HEK293T (cell line): Measurements from ENCODE around the gene VPREB3.

Experiments
- CTCF ChIA-PET: fragments of 350-600 bp; formaldehyde crosslinking; extraction: SDS; loops from one replicate; lab custom pipeline; 2021; ENCODE audit warnings: antibody characterized with exemption, inconsistent platforms; lab: Yijun Ruan, JAX
- POLR2A ChIA-PET: fragments of 350-600 bp; formaldehyde crosslinking; extraction: SDS; loops from one replicate; lab custom pipeline; 2020; ENCODE audit warnings: antibody characterized with exemption, inconsistent platforms; lab: Yijun Ruan, JAX
- DNase-seq: peaks from one replicate; pipeline ENCODE4 v3.0.0; 2012; ENCODE audit warnings: mixed read lengths; ENCODE audit errors: extremely low spot score
- ARNT ChIP-seq: fragments of 450-650 bp; IDR thresholded peaks from 2 replicates; pipeline ENCODE4 v1.6.1; 2017; ENCODE audit warnings: mild to moderate bottlenecking
- BHLHE40 ChIP-seq: fragments of 450-650 bp; IDR thresholded peaks from 2 replicates; pipeline ENCODE4 v1.6.1; 2016; ENCODE audit warnings: mild to moderate bottlenecking, moderate library complexity, borderline replicate concordance
- CTBP1 ChIP-seq: fragments of 450-650 bp; IDR thresholded peaks from 2 replicates; pipeline ENCODE4 v1.6.1; 2016; ENCODE audit warnings: borderline replicate concordance
- ELF4 ChIP-seq: fragments of 450-650 bp; IDR thresholded peaks from 2 replicates; pipeline ENCODE4 v1.6.1; 2017; ENCODE audit warnings: antibody characterized with exemption
- FOXA1 ChIP-seq: fragments of 450-650 bp; IDR thresholded peaks from 2 replicates; pipeline ENCODE4 v1.6.1; 2016; ENCODE audit warnings: mild to moderate bottlenecking
- FOXK2 ChIP-seq: fragments of 450-650 bp; IDR thresholded peaks from 2 replicates; pipeline ENCODE4 v1.6.1; 2016; ENCODE audit warnings: mild to moderate bottlenecking
- FOXM1 ChIP-seq: fragments of 450-650 bp; IDR thresholded peaks from 2 replicates; pipeline ENCODE4 v1.6.1; 2017; ENCODE audit warnings: mild to moderate bottlenecking, borderline replicate concordance
- HDGF ChIP-seq: fragments of 450-650 bp; IDR thresholded peaks from 2 replicates; pipeline ENCODE4 v1.6.1; 2017; ENCODE audit warnings: antibody characterized with exemption, borderline replicate concordance
- L3MBTL2 ChIP-seq: fragments of 450-650 bp; conservative IDR thresholded peaks from 2 replicates; pipeline ENCODE4 v1.6.1; 2016; ENCODE audit warnings: mild to moderate bottlenecking
- LEF1 ChIP-seq: fragments of 450-650 bp; IDR thresholded peaks from 2 replicates; pipeline ENCODE4 v1.6.1; 2017; ENCODE audit warnings: mild to moderate bottlenecking, borderline replicate concordance
- NFRKB ChIP-seq: fragments of 450-650 bp; IDR thresholded peaks from 2 replicates; pipeline ENCODE4 v1.6.1; 2016; ENCODE audit warnings: mild to moderate bottlenecking, moderate library complexity
- SP1 ChIP-seq: fragments of 450-650 bp; IDR thresholded peaks from 2 replicates; pipeline ENCODE4 v1.6.1; 2017
- SUZ12 ChIP-seq: fragments of 450-650 bp; IDR thresholded peaks from 2 replicates; pipeline ENCODE4 v1.6.1; 2016; ENCODE audit warnings: mild to moderate bottlenecking
- TARDBP ChIP-seq: fragments of 450-650 bp; IDR thresholded peaks from 2 replicates; pipeline ENCODE4 v1.6.1; 2016
- ZNF384 ChIP-seq: fragments of 450-650 bp; IDR thresholded peaks from 2 replicates; pipeline ENCODE4 v1.6.1; 2016
- TF ChIP-seq, protein P1 (sequence below): fragments of 450-650 bp; IDR thresholded peaks from 2 replicates; pipeline ENCODE4 v1.6.1; 2016

VPREB3 gene

DNA sequence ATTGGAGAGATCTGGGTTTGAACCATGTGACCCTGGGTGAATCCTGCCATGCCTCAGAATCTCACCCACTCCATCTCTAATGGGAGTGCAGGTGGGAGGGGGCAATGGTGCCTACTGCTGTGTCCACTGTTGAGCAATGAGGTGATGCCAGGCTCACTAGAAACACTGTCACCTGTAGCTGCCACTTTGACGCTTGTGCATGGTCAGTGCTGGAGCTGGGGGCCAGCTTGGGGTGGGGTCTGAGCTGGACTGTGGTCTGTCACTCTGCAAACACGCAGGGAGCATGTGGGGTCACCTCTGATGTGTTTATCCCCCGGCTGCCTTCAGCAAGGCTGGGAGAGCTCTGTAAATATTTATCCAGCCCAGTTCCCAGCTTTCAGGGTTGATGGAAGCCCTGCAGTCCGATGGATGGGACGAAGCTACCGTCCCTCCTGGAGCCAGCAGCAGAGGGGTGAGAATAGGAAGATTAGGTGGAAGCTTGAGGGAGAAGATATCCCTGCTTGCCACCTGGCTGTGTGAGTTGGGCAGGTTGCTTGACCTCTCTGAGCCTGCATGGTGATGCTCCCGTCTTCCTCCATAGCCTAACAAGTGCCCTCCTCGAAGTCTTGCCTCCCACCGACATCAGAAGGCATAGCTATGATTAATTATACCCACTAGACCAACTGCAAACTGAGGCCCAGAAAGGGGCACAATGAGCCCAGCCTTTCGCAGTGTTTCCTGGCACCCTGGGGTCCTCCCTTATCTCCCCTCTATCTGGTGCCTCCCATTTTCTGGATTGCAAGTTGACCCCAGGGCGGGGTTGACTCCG lies 20.1 kb upstream of the VPREB3 start:
- DNase-seq: no peak
- ChIA-PET CTCF (interaction anchor here (0.6 to 1.2 kb wide), 3 partner anchors 11 to 83 kb away, joined by 3 to 4 read pairs (median 4); partner anchors contain the start of gene SLC2A11), POLR2A (interaction anchor here (0.6 to 3.3 kb wide), 5 partner anchors 12 to 120 kb away, joined by 3 to 23 read pairs (median 4); partner anchors contain the start of genes MIF, SLC2A11 and SMARCB1)
- TF ChIP-seq TARDBP (no peak), FOXA1 (no peak), L3MBTL2 (no peak), ELF4 (no peak), SP1 (no peak), LEF1 (no peak), ZNF384 (no peak), FOXK2 (no peak), FOXM1 (no peak), BHLHE40 (no peak), HDGF (no peak), ARNT (no peak), CTBP1 (no peak), NFRKB (no peak), SUZ12 (no peak)
- TF ChIP-seq, protein P1, sequence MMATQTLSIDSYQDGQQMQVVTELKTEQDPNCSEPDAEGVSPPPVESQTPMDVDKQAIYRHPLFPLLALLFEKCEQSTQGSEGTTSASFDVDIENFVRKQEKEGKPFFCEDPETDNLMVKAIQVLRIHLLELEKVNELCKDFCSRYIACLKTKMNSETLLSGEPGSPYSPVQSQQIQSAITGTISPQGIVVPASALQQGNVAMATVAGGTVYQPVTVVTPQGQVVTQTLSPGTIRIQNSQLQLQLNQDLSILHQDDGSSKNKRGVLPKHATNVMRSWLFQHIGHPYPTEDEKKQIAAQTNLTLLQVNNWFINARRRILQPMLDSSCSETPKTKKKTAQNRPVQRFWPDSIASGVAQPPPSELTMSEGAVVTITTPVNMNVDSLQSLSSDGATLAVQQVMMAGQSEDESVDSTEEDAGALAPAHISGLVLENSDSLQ: no peak

DNA sequence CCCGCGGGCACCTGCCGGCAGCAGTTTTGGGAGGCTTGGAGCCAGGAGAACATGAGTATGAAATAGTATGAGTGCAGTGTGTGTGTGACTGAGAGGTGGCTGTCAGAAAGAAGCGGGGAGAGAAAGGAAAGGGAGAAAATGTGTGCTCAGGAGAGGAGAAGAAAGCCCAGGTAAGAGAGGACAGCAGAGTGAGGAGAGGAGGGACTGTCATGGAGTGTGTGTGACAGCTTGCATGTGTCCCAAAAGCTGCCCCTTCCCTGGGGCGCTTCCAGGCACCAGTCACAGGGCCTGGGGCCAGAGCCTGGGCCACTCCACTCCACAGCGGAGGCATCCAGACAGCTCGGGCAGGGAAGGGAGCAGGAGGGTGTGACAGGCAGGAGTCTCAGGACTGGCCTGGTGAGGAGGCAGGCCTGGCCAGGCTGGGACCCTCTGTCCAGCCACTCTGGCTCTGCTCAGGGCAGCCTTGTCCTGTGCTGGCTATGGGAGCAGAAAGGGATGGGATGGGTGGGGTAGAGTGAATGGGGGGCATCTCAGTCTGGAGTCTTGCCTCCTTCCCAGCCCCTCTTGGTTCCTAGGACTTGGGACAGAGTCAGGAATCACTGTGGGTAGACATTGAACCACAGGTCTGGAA lies 19.4 kb upstream of the VPREB3 start:
- CTCF ChIA-PET: interaction anchor here (0.6 to 1.2 kb wide), 3 partner anchors 11 to 84 kb away, joined by 3 to 4 read pairs (median 4); partner anchors contain the start of gene SLC2A11
- TF ChIP-seq ARNT (no peak), BHLHE40 (no peak), SUZ12 (no peak)
- POLR2A ChIA-PET: interaction anchor here (2.6 to 3.3 kb wide), 2 partner anchors 12 to 84 kb away, joined by 16 to 23 read pairs; partner anchors contain the start of genes SLC2A11 and SMARCB1
- DNase-seq: no peak

DNA sequence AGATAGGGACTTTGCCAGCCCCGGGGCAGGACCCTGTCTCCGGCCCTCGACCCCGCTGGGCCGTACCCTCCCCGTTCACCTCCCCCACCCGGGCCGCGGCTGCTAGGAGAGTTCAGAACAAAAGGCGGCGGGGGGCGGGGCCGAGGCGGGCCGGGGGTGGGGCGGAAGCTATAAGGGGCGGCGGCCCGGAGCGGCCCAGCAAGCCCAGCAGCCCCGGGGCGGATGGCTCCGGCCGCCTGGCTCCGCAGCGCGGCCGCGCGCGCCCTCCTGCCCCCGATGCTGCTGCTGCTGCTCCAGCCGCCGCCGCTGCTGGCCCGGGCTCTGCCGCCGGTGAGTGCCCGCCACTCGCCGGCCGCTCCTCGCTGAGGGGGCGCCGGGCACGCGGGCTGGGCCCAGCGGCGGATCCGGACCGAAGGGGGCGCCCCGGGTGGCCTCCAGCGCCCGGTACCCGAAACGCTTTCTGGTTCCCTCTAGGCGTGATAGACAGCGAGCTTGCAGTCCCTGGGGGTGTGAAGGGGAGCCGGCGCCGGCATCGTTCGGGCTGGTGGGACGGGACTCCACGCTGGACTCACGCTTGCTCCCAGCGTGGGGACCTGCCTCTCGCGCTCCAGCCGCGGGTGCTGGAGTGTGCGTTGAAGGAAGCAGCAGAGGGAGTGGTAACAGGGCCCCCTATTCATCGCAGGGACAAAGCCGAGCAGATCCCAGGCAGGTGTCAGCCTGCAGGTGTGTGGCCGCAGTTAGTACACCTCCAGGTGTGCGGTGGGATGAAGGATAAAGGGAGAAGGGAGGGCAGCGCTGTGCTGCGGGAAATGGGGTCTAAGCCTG lies 18.6 kb upstream of the VPREB3 start, which contains the start of gene MMP11:
MMP11 (plus strand) TSS at position 201 of the 825 bp plus-strand sequence; CDS start at position 223, 22 bp downstream.
- DNase-seq: peak; percentile 70
- TF ChIP-seq HDGF (0 out of 2 replicates have a peak, but pooled peaks have one; percentile 32), SUZ12 (no peak), FOXA1 (no peak)
- ChIA-PET CTCF (no interaction called here), POLR2A (interaction anchor here (0.8 to 1.0 kb wide), 2 partner anchors 13 to 85 kb away, joined by 3 to 4 read pairs; partner anchors contain the start of gene SLC2A11)

DNA sequence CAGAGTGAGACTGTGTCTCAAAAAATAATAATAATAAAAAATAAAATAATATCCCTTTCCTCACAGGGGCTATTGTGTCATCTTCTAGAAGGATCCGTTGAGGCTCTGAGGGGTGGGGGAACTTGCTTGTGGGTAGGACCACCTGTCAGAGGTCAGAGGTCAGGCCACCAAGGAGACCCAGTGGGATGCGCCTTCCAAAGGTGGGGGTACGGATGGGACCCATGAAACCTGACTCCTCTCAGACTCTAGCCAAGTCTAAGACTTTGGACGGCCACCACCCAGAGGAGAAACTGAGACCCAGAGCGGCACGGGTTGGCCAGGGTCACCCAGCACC lies 18.1 kb upstream of the VPREB3 start:
- no peak for DNase-seq
- POLR2A ChIA-PET: interaction anchor here (0.8 to 1.0 kb wide), 2 partner anchors 13 to 85 kb away, joined by 3 to 4 read pairs; partner anchors contain the start of gene SLC2A11
- TF ChIP-seq HDGF (no peak), NFRKB (no peak), ZNF384 (no peak), ELF4 (no peak), FOXK2 (no peak), FOXM1 (no peak), LEF1 (no peak), ARNT (no peak), BHLHE40 (no peak), L3MBTL2 (no peak), SP1 (no peak), TARDBP (no peak), SUZ12 (no peak)
- TF ChIP-seq, protein P1: no peak
- CTCF ChIA-PET: interaction anchor here (0.7 kb wide), 1 partner anchor 1561 kb away, joined by 3 read pairs; no protein-coding TSS in a partner anchor

DNA sequence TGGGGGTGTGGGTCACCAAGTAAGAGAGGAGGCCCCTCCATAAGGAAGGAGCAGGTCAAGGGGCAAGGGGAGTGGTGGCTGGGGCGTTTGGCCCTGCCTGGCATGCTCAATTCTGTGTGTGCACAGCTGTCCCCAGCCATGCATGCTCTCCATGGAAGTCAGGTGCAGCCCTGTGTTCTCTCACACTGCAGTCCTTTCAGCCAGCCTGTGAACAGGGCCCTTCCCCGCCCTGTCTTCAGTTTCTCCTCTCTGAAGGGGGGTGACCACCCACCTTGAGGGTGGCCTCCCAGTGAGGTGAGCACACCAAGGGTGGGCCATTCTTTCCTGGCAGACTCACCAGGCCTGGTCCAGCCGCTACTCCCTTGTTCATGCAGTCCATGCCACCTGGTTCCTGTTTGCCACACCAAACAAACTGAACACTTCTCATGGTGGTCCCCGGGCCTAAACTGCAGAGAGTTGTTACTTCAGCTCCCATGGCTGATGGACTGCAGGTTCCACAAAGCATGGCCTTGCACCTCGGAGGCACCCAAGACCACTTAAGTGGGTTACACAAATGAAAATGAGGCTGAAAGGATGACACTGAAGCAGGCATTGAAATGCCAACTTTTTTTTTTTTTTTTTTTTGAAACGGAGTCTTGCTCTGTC lies 15.2 kb upstream of the VPREB3 start:
- no peak for TF ChIP-seq TARDBP
- TF ChIP-seq BHLHE40: no peak
- TF ChIP-seq FOXK2: no peak
- no peak for TF ChIP-seq ARNT
- no peak for TF ChIP-seq SP1
- TF ChIP-seq LEF1: no peak
- no peak for DNase-seq
- CTCF ChIA-PET: interaction anchor here (0.6 to 1.2 kb wide), 4 partner anchors 12 to 81 kb away, joined by 3 to 7 read pairs (median 4); no protein-coding TSS in a partner anchor

More for the DNA sequence above, 15.2 kb upstream of the VPREB3 start:
- POLR2A ChIA-PET: interaction anchor here (0.9 to 2.6 kb wide), 2 partner anchors 80 to 88 kb away, joined by 3 to 15 read pairs (median 3); partner anchors contain the start of gene SLC2A11
